ENCODE measurements around the gene LRMDA. TPM values are rescaled to one million over a fixed set of nuclear protein-coding genes. Genes with fewer than 3 reads are reported as not detected.

Gene LRMDA
- total RNA-seq, 1 donor from 2014 or later = not detected

- H3K36me3 Mint-ChIP-seq (ENCODE audit: low read depth) = no peaks in the 10 kb centered on the region
- intact Hi-C loops (cut with micrococcal nuclease) = no loop called here
- no peaks in the 10 kb centered on the region for H3K27me3 Mint-ChIP-seq
- H3K4me1 Mint-ChIP-seq = no peaks in the 10 kb centered on the region
- ChIA-PET CTCF (no interaction called here), POLR2A (no interaction called here)
- DNase-seq = no peak
- no peak overlapping the region for H3K27ac Mint-ChIP-seq
- no peak for ATAC-seq (ENCODE audit: low read depth)
- H3K4me3 Mint-ChIP-seq = no peak overlapping the region
- H3K9me3 Mint-ChIP-seq = peaks cover 10% of the 10 kb centered on the region
- TF ChIP-seq, protein P1, sequence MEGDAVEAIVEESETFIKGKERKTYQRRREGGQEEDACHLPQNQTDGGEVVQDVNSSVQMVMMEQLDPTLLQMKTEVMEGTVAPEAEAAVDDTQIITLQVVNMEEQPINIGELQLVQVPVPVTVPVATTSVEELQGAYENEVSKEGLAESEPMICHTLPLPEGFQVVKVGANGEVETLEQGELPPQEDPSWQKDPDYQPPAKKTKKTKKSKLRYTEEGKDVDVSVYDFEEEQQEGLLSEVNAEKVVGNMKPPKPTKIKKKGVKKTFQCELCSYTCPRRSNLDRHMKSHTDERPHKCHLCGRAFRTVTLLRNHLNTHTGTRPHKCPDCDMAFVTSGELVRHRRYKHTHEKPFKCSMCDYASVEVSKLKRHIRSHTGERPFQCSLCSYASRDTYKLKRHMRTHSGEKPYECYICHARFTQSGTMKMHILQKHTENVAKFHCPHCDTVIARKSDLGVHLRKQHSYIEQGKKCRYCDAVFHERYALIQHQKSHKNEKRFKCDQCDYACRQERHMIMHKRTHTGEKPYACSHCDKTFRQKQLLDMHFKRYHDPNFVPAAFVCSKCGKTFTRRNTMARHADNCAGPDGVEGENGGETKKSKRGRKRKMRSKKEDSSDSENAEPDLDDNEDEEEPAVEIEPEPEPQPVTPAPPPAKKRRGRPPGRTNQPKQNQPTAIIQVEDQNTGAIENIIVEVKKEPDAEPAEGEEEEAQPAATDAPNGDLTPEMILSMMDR (IDR thresholded peaks at IDR 0.05) = no peak
These were observed 137.2 kb downstream of the LRMDA start for GRCh38 chr10:75568450-75569130.

DNA sequence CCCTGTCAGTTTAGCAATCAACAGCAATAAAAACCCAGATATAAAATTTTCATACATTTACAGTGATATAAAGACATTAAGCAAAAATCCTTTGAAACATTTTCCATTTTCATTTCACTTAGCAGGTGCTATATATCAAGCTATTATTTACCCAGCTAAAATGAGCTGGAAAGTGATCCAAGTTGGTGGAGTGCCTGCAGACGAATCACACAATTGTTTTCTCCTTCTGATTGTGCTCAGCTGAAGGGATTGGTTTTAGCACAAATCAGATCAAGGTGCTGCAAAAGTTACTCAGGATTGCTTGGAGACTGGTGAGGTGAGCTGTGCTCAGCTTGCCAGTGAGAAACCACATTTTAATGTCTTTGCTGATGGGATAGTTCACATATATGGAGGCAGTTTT, 138.1 kb downstream of the LRMDA start:
- no peak for DNase-seq
- Mint-ChIP-seq H3K4me3 (no peak overlapping the region), H3K27me3 (no peaks in the 10 kb centered on the region), H3K27ac (no peak overlapping the region), H3K9me3 (peaks cover 10% of the 10 kb centered on the region), H3K4me1 (no peaks in the 10 kb centered on the region), H3K36me3 (ENCODE audit: low read depth) (no peaks in the 10 kb centered on the region)
- intact Hi-C loops (cut with micrococcal nuclease) = no loop called here
- TF ChIP-seq, protein P1 (IDR thresholded peaks at IDR 0.05) = no peak
- ChIA-PET CTCF (no interaction called here), POLR2A (no interaction called here)
- ATAC-seq (ENCODE audit: low read depth) = no peak

DNA sequence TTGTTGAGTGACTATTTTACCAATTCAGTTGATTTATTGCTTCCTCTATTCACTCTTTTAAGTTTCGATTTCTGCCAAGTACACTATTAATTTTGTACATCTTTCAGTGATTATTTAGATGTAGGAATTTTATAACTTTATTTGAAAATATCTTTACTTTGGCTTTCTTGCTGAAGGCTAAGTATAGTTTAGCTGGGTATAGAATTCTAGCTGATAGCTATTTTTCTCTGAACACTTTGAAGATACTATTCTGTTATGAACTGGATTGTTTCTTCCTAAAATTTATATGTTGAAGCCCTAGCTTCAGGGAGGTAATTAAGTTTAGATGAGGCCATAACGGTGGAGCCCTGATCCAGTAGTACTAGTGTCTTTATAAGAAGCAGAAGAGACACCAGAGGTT, 141.1 kb downstream of the LRMDA start:
- intact Hi-C loops (cut with micrococcal nuclease) = no loop called here

DNA sequence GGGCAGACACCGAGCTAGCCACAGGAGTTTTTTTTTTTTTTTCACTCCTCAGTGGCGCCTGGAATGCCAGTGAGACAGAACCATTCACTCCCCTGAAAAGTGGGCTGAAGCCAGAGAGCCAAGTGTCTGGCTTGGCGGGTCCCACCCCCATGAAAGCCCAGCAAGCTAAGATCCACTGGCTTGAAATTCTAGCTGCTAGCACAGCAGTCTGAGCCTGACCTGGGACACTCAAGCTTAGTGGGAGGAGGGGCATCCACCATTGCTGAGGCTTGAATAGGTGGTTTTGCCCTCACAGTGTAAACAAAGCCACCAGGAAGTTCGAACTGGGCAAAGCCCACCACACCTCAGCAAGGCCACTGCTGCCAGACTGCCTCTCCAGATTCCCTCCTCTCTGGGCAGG, 144.5 kb downstream of the LRMDA start:
- H3K36me3 Mint-ChIP-seq (ENCODE audit: low read depth) = no peaks in the 10 kb centered on the region
- H3K4me3 Mint-ChIP-seq = no peak overlapping the region
- H3K4me1 Mint-ChIP-seq = no peaks in the 10 kb centered on the region
- POLR2A ChIA-PET = no interaction called here
- DNase-seq (no peak), ATAC-seq (ENCODE audit: low read depth) (no peak)
- no peak overlapping the region for H3K27ac Mint-ChIP-seq
- intact Hi-C loops (cut with micrococcal nuclease) = no loop called here
- TF ChIP-seq, protein P1 (IDR thresholded peaks at IDR 0.05) = no peak
- CTCF ChIA-PET = no interaction called here
- no peaks in the 10 kb centered on the region for H3K27me3 Mint-ChIP-seq
- H3K9me3 Mint-ChIP-seq = peaks cover 24% of the 10 kb centered on the region

More for the DNA sequence above, 141.1 kb downstream of the LRMDA start:
- ChIA-PET POLR2A (no interaction called here), CTCF (no interaction called here)
- DNase-seq (no peak), ATAC-seq (ENCODE audit: low read depth) (no peak)
- no peaks in the 10 kb centered on the region for H3K4me1 Mint-ChIP-seq
- H3K27me3 Mint-ChIP-seq = no peaks in the 10 kb centered on the region
- peaks cover 14% of the 10 kb centered on the region for H3K9me3 Mint-ChIP-seq
- H3K36me3 Mint-ChIP-seq (ENCODE audit: low read depth) = no peaks in the 10 kb centered on the region
- no peak overlapping the region for H3K27ac Mint-ChIP-seq
- H3K4me3 Mint-ChIP-seq = no peak overlapping the region
- TF ChIP-seq, protein P1 (IDR thresholded peaks at IDR 0.05) = no peak

DNA sequence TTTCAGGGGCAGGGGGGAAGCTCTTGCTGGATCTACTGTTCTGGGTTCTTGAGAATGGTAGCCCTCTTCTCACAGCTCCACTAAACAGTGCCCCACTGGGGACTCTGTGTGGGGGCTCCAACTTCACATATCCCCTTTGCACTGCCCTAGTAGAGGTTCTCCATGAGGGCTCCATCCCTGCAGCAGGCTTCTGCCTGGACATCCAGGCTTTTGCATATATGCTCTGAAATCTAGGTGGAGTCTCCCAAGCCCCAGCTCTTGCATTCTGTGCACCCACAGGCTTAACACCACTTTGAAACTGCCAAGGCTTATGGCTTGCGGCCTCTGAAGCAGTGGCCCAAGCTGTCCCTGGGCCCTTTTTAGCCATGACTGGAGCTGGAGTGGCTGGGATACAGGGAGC, 150.7 kb downstream of the LRMDA start:
- Mint-ChIP-seq H3K4me1 (no peaks in the 10 kb centered on the region), H3K9me3 (peaks cover 28% of the 10 kb centered on the region), H3K4me3 (no peak overlapping the region), H3K27me3 (no peaks in the 10 kb centered on the region), H3K27ac (no peak overlapping the region), H3K36me3 (ENCODE audit: low read depth) (no peaks in the 10 kb centered on the region)
- CTCF ChIA-PET = no interaction called here
- DNase-seq (no peak), ATAC-seq (ENCODE audit: low read depth) (no peak)
- TF ChIP-seq, protein P1 (IDR thresholded peaks at IDR 0.05) = no peak
- POLR2A ChIA-PET = no interaction called here
- intact Hi-C loops (cut with micrococcal nuclease) = no loop called here

Measured in activated B cell treated with CpG ODN at 0.5 μM for 24 hours (primary cell).